ENCODE measurements around the gene MAP3K9. TPM values are rescaled to one million over a fixed set of nuclear protein-coding genes. Genes with fewer than 3 reads are reported as not detected.

The MAP3K9 gene
- total RNA-seq, 1 experiment from 2014 or later, result 24.3 TPM

- no peaks in the 10 kb centered on the region for H3K36me3 Mint-ChIP-seq (ENCODE audit: insufficient read depth, unreplicated experiment)
- H3K27me3 Mint-ChIP-seq (ENCODE audit: unreplicated experiment), result no peaks in the 10 kb centered on the region
- peak overlapping the region; percentile 86 for H3K27ac Mint-ChIP-seq (ENCODE audit: unreplicated experiment)
- TF ChIP-seq CTCF (IDR thresholded peaks at IDR 0.05; ENCODE audit: unreplicated experiment), result no peak
- CTCF ChIA-PET, result interaction anchor here (1.1 kb wide), 1 partner anchor 9 kb away, joined by 5 read pairs; no protein-coding TSS in a partner anchor
- no peaks in the 10 kb centered on the region for H3K9me3 Mint-ChIP-seq (ENCODE audit: low read depth, unreplicated experiment)
- intact Hi-C loops (cut with micrococcal nuclease; ENCODE audit: unreplicated experiment), result no loop called here
- peaks cover 21% of the 10 kb centered on the region for H3K4me1 Mint-ChIP-seq (ENCODE audit: low read depth, unreplicated experiment)
- BruUV-seq (replicated peaks), result TSS peak; percentile 78
- H3K4me3 Mint-ChIP-seq (ENCODE audit: low read depth, unreplicated experiment), result peak overlapping the region; percentile 46
- DNase-seq, result peak; percentile 31
These were observed 111.0 kb downstream of the MAP3K9 start for GRCh38 chr14:70698288-70698687.

GRCh38 chr14:70697701-70698100, 111.6 kb downstream of the MAP3K9 start:
- DNase-seq, result no peak
- Mint-ChIP-seq H3K36me3 (ENCODE audit: insufficient read depth, unreplicated experiment) (no peaks in the 10 kb centered on the region), H3K4me3 (ENCODE audit: low read depth, unreplicated experiment) (peak overlapping the region; percentile 46), H3K4me1 (ENCODE audit: low read depth, unreplicated experiment) (peaks cover 21% of the 10 kb centered on the region), H3K27ac (ENCODE audit: unreplicated experiment) (peak overlapping the region; percentile 86), H3K27me3 (ENCODE audit: unreplicated experiment) (no peaks in the 10 kb centered on the region), H3K9me3 (ENCODE audit: low read depth, unreplicated experiment) (no peaks in the 10 kb centered on the region)
- no TSS peak for BruUV-seq (replicated peaks)
- no peak for TF ChIP-seq CTCF (IDR thresholded peaks at IDR 0.05; ENCODE audit: unreplicated experiment)
- CTCF ChIA-PET, result interaction anchor here (1.1 kb wide), 1 partner anchor 9 kb away, joined by 5 read pairs; no protein-coding TSS in a partner anchor
- intact Hi-C loops (cut with micrococcal nuclease; ENCODE audit: unreplicated experiment), result no loop called here

- TF ChIP-seq CTCF (IDR thresholded peaks at IDR 0.05; ENCODE audit: unreplicated experiment), result no peak
- CTCF ChIA-PET, result no interaction called here
- Mint-ChIP-seq H3K9me3 (ENCODE audit: low read depth, unreplicated experiment) (no peaks in the 10 kb centered on the region), H3K27me3 (ENCODE audit: unreplicated experiment) (no peaks in the 10 kb centered on the region), H3K36me3 (ENCODE audit: insufficient read depth, unreplicated experiment) (no peaks in the 10 kb centered on the region), H3K4me1 (ENCODE audit: low read depth, unreplicated experiment) (peaks cover 21% of the 10 kb centered on the region), H3K4me3 (ENCODE audit: low read depth, unreplicated experiment) (no peak overlapping the region), H3K27ac (ENCODE audit: unreplicated experiment) (no peak overlapping the region)
- intact Hi-C loops (cut with micrococcal nuclease; ENCODE audit: unreplicated experiment), result no loop called here
- DNase-seq, result no peak
- BruUV-seq (replicated peaks), result no TSS peak
These were observed 113.3 kb downstream of the MAP3K9 start for GRCh38 chr14:70696026-70696425.

- TF ChIP-seq CTCF (IDR thresholded peaks at IDR 0.05; ENCODE audit: unreplicated experiment), result no peak
- no TSS peak for BruUV-seq (replicated peaks)
- CTCF ChIA-PET, result interaction anchor here (0.8 kb wide), 1 partner anchor 139 kb away, joined by 3 read pairs; no protein-coding TSS in a partner anchor
- DNase-seq, result no peak
- Mint-ChIP-seq H3K4me1 (ENCODE audit: low read depth, unreplicated experiment) (peaks cover 2% of the 10 kb centered on the region), H3K27me3 (ENCODE audit: unreplicated experiment) (no peaks in the 10 kb centered on the region), H3K4me3 (ENCODE audit: low read depth, unreplicated experiment) (no peak overlapping the region), H3K27ac (ENCODE audit: unreplicated experiment) (no peak overlapping the region), H3K36me3 (ENCODE audit: insufficient read depth, unreplicated experiment) (no peaks in the 10 kb centered on the region), H3K9me3 (ENCODE audit: low read depth, unreplicated experiment) (no peaks in the 10 kb centered on the region)
- intact Hi-C loops (cut with micrococcal nuclease; ENCODE audit: unreplicated experiment), result no loop called here
These were observed 117.1 kb downstream of the MAP3K9 start for GRCh38 chr14:70692210-70692609.

Measured in Calu3 (cell line).